DOHH2 (cell line): Measurements from ENCODE around the gene ADAMTS15.

Experiments used
- EZH2phosphoT487 ChIP-seq: fragments of 200-600 bp; sonication (generic); IDR thresholded peaks from 2 replicates; pipeline ENCODE4 v1.6.1; 2017; ENCODE audit warnings: borderline replicate concordance, mild to moderate bottlenecking, antibody characterized with exemption, low read length, moderate library complexity, mixed read lengths
- TF ChIP-seq, protein P1 (sequence below): fragments of 200-600 bp; sonication (generic); IDR thresholded peaks from one replicate; pipeline ENCODE4 v1.5.1; 2014; ENCODE audit warnings: antibody characterized with exemption, mild to moderate bottlenecking, low read depth, low read length; ENCODE audit not compliant: poor library complexity, severe bottlenecking

DNA sequence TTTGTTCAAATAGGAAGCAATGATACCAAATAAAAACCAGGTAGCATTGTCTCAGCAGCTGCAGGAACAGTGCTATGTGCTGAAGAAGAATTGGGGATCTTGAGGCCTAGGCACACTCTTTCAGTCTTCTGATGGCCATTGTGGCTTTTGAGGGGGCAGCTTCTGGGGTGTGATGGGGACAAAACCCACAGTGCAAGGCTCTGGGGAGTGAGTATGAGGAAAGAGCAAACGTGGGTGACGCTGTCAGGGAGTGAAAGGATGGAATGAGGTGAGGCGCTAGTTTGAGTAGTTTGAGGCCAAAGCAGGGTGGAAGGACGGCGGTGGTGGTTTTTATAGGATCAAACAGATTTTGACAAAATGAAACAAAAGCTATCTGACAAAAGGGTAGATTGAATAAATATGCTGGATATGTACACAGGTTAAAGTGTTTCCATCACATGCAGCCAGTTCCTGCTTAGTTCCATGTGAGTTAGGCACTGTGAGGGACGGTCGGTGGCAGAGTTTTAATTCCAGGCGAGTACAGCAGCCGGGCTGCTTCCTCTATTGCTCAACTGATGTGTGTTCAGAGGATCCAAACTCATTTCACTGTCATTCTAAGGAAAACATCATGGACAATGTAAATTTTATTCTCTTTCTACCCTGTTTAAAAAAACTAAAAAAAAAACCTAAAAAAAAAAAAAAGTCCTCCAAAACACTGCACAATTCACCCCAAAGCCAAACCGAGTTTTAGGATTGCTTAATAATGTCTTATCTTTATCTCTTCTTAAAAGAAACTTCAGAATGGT, 18.9 kb downstream of the ADAMTS15 start:
- TF ChIP-seq, protein P1, sequence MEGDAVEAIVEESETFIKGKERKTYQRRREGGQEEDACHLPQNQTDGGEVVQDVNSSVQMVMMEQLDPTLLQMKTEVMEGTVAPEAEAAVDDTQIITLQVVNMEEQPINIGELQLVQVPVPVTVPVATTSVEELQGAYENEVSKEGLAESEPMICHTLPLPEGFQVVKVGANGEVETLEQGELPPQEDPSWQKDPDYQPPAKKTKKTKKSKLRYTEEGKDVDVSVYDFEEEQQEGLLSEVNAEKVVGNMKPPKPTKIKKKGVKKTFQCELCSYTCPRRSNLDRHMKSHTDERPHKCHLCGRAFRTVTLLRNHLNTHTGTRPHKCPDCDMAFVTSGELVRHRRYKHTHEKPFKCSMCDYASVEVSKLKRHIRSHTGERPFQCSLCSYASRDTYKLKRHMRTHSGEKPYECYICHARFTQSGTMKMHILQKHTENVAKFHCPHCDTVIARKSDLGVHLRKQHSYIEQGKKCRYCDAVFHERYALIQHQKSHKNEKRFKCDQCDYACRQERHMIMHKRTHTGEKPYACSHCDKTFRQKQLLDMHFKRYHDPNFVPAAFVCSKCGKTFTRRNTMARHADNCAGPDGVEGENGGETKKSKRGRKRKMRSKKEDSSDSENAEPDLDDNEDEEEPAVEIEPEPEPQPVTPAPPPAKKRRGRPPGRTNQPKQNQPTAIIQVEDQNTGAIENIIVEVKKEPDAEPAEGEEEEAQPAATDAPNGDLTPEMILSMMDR: no peak
- no peak for TF ChIP-seq EZH2phosphoT487
